HepG2 (cell line): ENCODE results near the gene AP4M1. TPM values are rescaled to one million over a fixed set of nuclear protein-coding genes. Genes with fewer than 3 reads are reported as not detected.

ENCODE experiments used
- DNMT3B ChIP-seq: conservative IDR thresholded peaks from 2 replicates; pipeline ENCODE4 v1.6.1; 2016; ENCODE audit warnings: missing biosample characterization, control low read depth
- EHMT2 ChIP-seq: fragments of 200-600 bp; sonication (generic); IDR thresholded peaks from 2 replicates; pipeline ENCODE4 v1.7.0; 2017; ENCODE audit warnings: antibody characterized with exemption, low read depth, low read length, borderline replicate concordance
- FOXK2 ChIP-seq: fragments of 450-650 bp; IDR thresholded peaks from 2 replicates; pipeline ENCODE4 v1.6.1; 2016
- HCFC1 ChIP-seq: fragments of 150-350 bp; IDR thresholded peaks from 2 replicates; pipeline ENCODE4 v1.6.1; 2014; ENCODE audit warnings: low read depth, low read length
- IRX3 ChIP-seq: sonication (generic); formaldehyde crosslinking; IDR thresholded peaks from 2 replicates; pipeline ENCODE4 v1.8.1; 2023; ENCODE audit warnings: mild to moderate bottlenecking, low read depth, missing genetic modification reagents, borderline replicate concordance
- MAFF ChIP-seq: IDR thresholded peaks from 2 replicates; pipeline ENCODE4 v1.6.1; 2011; ENCODE audit warnings: low read depth, low read length, improper control_type of control experiment
- PPARG ChIP-seq: conservative IDR thresholded peaks from 2 replicates; pipeline ENCODE4 v1.6.1; 2016; ENCODE audit warnings: missing biosample characterization, missing genetic modification reagents
- REXO4 ChIP-seq: sonication (generic); formaldehyde crosslinking; IDR thresholded peaks from 2 replicates; pipeline ENCODE4 v1.8.0; 2022; ENCODE audit warnings: missing genetic modification reagents, mild to moderate bottlenecking, borderline replicate concordance
- U2AF1 ChIP-seq: fragments of 200-400 bp; formaldehyde crosslinking; optimal IDR thresholded peaks from 2 replicates; pipeline ENCODE3; 2017; ENCODE audit warnings: mild to moderate bottlenecking, low read depth, low read length
- ZFYVE20 ChIP-seq: sonication (generic); formaldehyde crosslinking; IDR thresholded peaks from 2 replicates; pipeline ENCODE4 v1.8.0; 2023; ENCODE audit warnings: low read depth, mild to moderate bottlenecking, moderate library complexity, missing genetic modification reagents, borderline replicate concordance
- ZIK1 ChIP-seq: sonication (generic); formaldehyde crosslinking; IDR thresholded peaks from 2 replicates; pipeline ENCODE4 v1.5.0; 2020; ENCODE audit warnings: mild to moderate bottlenecking, low read depth, missing genetic modification reagents, borderline replicate concordance
- ZNF251 ChIP-seq: sonication (generic); formaldehyde crosslinking; IDR thresholded peaks from 2 replicates; pipeline ENCODE4 v1.9.0; 2021; ENCODE audit warnings: mild to moderate bottlenecking, missing genetic modification reagents
- ZNF660 ChIP-seq: sonication (generic); formaldehyde crosslinking; IDR thresholded peaks from 2 replicates; pipeline ENCODE4 v1.5.1; 2020; ENCODE audit warnings: mild to moderate bottlenecking, low read depth, missing genetic modification reagents, borderline replicate concordance
- ZNF772 ChIP-seq: sonication (generic); formaldehyde crosslinking; IDR thresholded peaks from 2 replicates; pipeline ENCODE4 v1.5.0; 2020; ENCODE audit warnings: mild to moderate bottlenecking, missing genetic modification reagents
- ZNF773 ChIP-seq: sonication (generic); formaldehyde crosslinking; IDR thresholded peaks from 2 replicates; pipeline ENCODE4 v1.4.0; 2020; ENCODE audit warnings: missing genetic modification reagents, borderline replicate concordance
- polyA plus RNA-seq, 8 experiments: library from polyadenylated mRNA; depleted of rRNA in 3 of 8; stranded (reverse) in 7 of 8; unstranded in 1 of 8; fragments of >200 nt; fragmentation: Illumina TruSeq in 4 of 8; extraction: Trizol in 4 of 8; gene quantifications; 2 replicates each; pipeline versions ENCODE4 v1.2.1 to v1.2.3, GENCODE V29; 2011 to 2016; ENCODE audit warnings: low read depth in 4 of 8, missing spikeins in 1 of 8, mixed read lengths in 1 of 8; ENCODE audit not compliant: insufficient read depth in 1 of 8
- total RNA-seq, 5 experiments: library from RNA; depleted of rRNA; stranded (reverse); fragments of >200 nt; fragmentation: Illumina TruSeq; extraction: Trizol; gene quantifications; 2 replicates each; pipeline ENCODE4 v1.2.3, GENCODE V29; 2016; ENCODE audit warnings: low read depth in 1 of 5
- TF ChIP-seq, protein P1 (sequence below): sonication (generic); formaldehyde crosslinking; IDR thresholded peaks from 2 replicates; pipeline ENCODE4 v1.4.0; 2020; ENCODE audit warnings: missing genetic modification reagents, borderline replicate concordance
- TF ChIP-seq, protein P2 (sequence below): IDR thresholded peaks from 2 replicates; pipeline ENCODE4 v1.6.1; 2016; ENCODE audit warnings: low read depth, control low read depth
- TF ChIP-seq, protein P3 (sequence below): sonication (generic); formaldehyde crosslinking; IDR thresholded peaks from 2 replicates; pipeline ENCODE4 v1.5.0; 2020; ENCODE audit warnings: mild to moderate bottlenecking, missing genetic modification reagents
- TF ChIP-seq, protein P4 (sequence below): sonication (generic); formaldehyde crosslinking; IDR thresholded peaks from 2 replicates; pipeline ENCODE4 v1.4.0; 2020; ENCODE audit warnings: missing genetic modification reagents, borderline replicate concordance
- TF ChIP-seq, protein P5 (sequence below): IDR thresholded peaks from 2 replicates; pipeline ENCODE4 v1.6.1; 2012; ENCODE audit warnings: inconsistent platforms

The AP4M1 gene
- total and polyA plus RNA-seq, 2 of the 13 experiments (the other 11 are each of a cell fraction or from before 2014, with no cell fraction given), result 6.3 to 9.7 TPM

DNA sequence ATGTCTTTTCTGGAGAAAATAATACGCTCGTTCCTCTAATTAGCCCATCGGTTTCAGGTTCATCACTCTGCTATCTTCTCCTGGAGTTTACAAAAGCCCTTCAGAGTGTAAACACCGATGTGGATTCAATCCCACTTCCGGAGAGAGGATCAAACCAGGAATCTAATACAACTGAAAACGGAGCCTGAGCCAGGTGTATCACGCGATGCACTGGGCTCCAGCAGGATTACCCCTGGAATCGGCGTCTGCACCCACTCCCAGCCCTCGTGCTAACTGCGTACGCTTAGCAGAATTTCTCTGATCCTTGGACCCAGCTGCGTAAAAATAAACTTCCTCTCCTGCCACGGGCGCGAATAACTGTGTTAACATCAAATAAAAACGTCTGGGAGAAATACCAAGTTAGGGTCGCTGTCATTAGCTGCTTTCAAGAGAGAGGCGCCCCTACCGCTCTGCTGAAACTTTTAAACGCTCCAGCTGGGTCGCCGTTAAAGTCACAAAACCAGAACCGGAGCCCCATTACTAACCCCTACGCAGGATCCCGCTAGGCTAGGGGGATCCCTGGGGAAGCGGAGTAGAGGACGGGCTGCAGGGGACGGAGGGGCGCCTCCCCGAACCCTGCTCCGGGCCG lies 20.4 kb upstream of the AP4M1 start (continued):
- TF ChIP-seq, protein P1, sequence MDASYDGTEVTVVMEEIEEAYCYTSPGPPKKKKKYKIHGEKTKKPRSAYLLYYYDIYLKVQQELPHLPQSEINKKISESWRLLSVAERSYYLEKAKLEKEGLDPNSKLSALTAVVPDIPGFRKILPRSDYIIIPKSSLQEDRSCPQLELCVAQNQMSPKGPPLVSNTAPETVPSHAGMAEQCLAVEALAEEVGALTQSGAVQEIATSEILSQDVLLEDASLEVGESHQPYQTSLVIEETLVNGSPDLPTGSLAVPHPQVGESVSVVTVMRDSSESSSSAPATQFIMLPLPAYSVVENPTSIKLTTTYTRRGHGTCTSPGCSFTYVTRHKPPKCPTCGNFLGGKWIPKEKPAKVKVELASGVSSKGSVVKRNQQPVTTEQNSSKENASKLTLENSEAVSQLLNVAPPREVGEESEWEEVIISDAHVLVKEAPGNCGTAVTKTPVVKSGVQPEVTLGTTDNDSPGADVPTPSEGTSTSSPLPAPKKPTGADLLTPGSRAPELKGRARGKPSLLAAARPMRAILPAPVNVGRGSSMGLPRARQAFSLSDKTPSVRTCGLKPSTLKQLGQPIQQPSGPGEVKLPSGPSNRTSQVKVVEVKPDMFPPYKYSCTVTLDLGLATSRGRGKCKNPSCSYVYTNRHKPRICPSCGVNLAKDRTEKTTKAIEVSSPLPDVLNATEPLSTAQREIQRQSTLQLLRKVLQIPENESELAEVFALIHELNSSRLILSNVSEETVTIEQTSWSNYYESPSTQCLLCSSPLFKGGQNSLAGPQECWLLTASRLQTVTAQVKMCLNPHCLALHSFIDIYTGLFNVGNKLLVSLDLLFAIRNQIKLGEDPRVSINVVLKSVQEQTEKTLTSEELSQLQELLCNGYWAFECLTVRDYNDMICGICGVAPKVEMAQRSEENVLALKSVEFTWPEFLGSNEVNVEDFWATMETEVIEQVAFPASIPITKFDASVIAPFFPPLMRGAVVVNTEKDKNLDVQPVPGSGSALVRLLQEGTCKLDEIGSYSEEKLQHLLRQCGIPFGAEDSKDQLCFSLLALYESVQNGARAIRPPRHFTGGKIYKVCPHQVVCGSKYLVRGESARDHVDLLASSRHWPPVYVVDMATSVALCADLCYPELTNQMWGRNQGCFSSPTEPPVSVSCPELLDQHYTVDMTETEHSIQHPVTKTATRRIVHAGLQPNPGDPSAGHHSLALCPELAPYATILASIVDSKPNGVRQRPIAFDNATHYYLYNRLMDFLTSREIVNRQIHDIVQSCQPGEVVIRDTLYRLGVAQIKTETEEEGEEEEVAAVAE, result no peak
- TF ChIP-seq ZNF773, result no peak
- TF ChIP-seq, protein P2, sequence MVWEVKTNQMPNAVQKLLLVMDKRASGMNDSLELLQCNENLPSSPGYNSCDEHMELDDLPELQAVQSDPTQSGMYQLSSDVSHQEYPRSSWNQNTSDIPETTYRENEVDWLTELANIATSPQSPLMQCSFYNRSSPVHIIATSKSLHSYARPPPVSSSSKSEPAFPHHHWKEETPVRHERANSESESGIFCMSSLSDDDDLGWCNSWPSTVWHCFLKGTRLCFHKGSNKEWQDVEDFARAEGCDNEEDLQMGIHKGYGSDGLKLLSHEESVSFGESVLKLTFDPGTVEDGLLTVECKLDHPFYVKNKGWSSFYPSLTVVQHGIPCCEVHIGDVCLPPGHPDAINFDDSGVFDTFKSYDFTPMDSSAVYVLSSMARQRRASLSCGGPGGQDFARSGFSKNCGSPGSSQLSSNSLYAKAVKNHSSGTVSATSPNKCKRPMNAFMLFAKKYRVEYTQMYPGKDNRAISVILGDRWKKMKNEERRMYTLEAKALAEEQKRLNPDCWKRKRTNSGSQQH (CRISPR knock-in tag), result 0 out of 2 replicates have a peak, but pooled peaks have one; percentile 5
- TF ChIP-seq REXO4 (CRISPR knock-in tag), result no peak
- no peak for TF ChIP-seq U2AF1
- TF ChIP-seq ZNF660 (CRISPR knock-in tag), result no peak
- TF ChIP-seq FOXK2, result peak; percentile 71
- TF ChIP-seq DNMT3B (CRISPR knock-in tag), result no peak
- no peak for TF ChIP-seq IRX3
- TF ChIP-seq ZNF772 (CRISPR knock-in tag), result no peak
- no peak for TF ChIP-seq ZIK1
- TF ChIP-seq, protein P3, sequence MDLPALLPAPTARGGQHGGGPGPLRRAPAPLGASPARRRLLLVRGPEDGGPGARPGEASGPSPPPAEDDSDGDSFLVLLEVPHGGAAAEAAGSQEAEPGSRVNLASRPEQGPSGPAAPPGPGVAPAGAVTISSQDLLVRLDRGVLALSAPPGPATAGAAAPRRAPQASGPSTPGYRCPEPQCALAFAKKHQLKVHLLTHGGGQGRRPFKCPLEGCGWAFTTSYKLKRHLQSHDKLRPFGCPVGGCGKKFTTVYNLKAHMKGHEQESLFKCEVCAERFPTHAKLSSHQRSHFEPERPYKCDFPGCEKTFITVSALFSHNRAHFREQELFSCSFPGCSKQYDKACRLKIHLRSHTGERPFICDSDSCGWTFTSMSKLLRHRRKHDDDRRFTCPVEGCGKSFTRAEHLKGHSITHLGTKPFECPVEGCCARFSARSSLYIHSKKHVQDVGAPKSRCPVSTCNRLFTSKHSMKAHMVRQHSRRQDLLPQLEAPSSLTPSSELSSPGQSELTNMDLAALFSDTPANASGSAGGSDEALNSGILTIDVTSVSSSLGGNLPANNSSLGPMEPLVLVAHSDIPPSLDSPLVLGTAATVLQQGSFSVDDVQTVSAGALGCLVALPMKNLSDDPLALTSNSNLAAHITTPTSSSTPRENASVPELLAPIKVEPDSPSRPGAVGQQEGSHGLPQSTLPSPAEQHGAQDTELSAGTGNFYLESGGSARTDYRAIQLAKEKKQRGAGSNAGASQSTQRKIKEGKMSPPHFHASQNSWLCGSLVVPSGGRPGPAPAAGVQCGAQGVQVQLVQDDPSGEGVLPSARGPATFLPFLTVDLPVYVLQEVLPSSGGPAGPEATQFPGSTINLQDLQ (CRISPR knock-in tag), result no peak
- TF ChIP-seq, protein P4, sequence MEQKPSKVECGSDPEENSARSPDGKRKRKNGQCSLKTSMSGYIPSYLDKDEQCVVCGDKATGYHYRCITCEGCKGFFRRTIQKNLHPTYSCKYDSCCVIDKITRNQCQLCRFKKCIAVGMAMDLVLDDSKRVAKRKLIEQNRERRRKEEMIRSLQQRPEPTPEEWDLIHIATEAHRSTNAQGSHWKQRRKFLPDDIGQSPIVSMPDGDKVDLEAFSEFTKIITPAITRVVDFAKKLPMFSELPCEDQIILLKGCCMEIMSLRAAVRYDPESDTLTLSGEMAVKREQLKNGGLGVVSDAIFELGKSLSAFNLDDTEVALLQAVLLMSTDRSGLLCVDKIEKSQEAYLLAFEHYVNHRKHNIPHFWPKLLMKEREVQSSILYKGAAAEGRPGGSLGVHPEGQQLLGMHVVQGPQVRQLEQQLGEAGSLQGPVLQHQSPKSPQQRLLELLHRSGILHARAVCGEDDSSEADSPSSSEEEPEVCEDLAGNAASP (CRISPR knock-in tag), result no peak
- TF ChIP-seq ZFYVE20 (CRISPR knock-in tag), result no peak
- TF ChIP-seq EHMT2, result no peak
- no peak for TF ChIP-seq HCFC1
- no peak for TF ChIP-seq PPARG (CRISPR knock-in tag)
- TF ChIP-seq, protein P5, sequence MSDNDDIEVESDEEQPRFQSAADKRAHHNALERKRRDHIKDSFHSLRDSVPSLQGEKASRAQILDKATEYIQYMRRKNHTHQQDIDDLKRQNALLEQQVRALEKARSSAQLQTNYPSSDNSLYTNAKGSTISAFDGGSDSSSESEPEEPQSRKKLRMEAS, result no peak
- no peak for TF ChIP-seq ZNF251 (CRISPR knock-in tag)
- no peak for TF ChIP-seq MAFF
